ENCODE results near the gene AZIN2. TPM values are rescaled to one million over a fixed set of nuclear protein-coding genes. Genes with fewer than 3 reads are reported as not detected.

Gene AZIN2
- total and polyA plus RNA-seq, 10 donors, result 1.4 to 8.3 (median 3.0) TPM

DNA sequence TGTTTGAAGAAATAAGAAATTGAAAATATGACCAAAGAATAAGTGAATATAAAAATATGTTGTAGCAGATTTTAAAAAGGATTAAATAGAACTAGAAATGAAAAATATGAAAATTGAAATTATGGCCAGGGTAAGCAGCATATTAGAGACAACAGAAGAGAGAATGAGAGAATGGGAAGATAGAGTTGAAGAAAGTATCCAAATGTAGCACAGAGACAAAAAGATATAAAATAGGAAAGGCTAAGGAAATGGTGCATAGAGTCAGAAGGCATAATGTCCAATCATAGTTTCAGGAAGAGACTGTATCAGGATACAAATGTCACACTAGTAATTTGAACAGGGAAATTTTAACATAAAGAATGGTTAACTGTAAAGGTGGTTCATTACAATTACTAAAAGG lies 29.5 kb downstream of the AZIN2 start:
- Histone ChIP-seq H3K36me3 (no peaks in the 10 kb centered on the region), H3K4me1 (no peaks in the 10 kb centered on the region), H3K27me3 (replicated peaks in 1 of 7) (no peaks in the 10 kb centered on the region), H3K27ac (no peak overlapping the region), H3K4me3 (no peak overlapping the region), H3K9me3 (peaks cover 0 to 13% (median 7%) of the 10 kb centered on the region in 8 donors)
- intact Hi-C loops (cut with DNase I; ENCODE audit: low total_unique reads), result no loop called here
- TF ChIP-seq, protein P1, sequence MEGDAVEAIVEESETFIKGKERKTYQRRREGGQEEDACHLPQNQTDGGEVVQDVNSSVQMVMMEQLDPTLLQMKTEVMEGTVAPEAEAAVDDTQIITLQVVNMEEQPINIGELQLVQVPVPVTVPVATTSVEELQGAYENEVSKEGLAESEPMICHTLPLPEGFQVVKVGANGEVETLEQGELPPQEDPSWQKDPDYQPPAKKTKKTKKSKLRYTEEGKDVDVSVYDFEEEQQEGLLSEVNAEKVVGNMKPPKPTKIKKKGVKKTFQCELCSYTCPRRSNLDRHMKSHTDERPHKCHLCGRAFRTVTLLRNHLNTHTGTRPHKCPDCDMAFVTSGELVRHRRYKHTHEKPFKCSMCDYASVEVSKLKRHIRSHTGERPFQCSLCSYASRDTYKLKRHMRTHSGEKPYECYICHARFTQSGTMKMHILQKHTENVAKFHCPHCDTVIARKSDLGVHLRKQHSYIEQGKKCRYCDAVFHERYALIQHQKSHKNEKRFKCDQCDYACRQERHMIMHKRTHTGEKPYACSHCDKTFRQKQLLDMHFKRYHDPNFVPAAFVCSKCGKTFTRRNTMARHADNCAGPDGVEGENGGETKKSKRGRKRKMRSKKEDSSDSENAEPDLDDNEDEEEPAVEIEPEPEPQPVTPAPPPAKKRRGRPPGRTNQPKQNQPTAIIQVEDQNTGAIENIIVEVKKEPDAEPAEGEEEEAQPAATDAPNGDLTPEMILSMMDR (IDR thresholded peaks at IDR 0.05 in 8 of 11, conservative IDR thresholded peaks at IDR 0.05 in 3 of 11), result no peak
- TF ChIP-seq POLR2AphosphoS5 (IDR thresholded peaks at IDR 0.05) (no peak), POLR2A (IDR thresholded peaks at IDR 0.05) (no peak)
- no peak for DNase-seq

DNA sequence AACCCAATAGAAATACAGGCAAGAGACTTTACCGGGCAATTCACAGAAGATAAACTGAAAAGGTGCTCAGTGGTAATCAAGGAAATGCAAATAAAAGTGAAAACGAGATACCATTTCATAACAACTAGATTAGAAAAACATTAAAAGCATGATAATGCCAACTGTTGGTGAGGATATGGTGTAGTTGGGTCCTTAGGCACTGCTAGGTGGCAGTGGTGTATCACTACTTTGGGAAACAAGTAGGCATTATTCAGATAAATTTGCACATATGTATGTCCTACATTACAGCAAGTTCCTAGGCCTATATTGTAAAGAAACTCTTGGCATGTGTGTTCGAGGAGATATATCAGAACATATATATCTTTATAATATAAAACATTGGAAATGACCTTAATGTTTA lies 31.0 kb downstream of the AZIN2 start:
- WGBS, 5 donors, result 47 to 61% (median 53%) methylated on average over 3 of the region's 3 CpGs
- TF ChIP-seq, protein P1 (IDR thresholded peaks at IDR 0.05 in 8 of 11, conservative IDR thresholded peaks at IDR 0.05 in 3 of 11), result no peak
- TF ChIP-seq POLR2AphosphoS5 (IDR thresholded peaks at IDR 0.05) (no peak), POLR2A (IDR thresholded peaks at IDR 0.05) (no peak)
- H3K36me3 ChIP-seq, result no peaks in the 10 kb centered on the region
- no peak for DNase-seq
- H3K27ac ChIP-seq, result no peak overlapping the region
- no peak overlapping the region for H3K4me3 ChIP-seq
- intact Hi-C loops (cut with DNase I; ENCODE audit: low total_unique reads), result no loop called here
- H3K4me1 ChIP-seq, result no peaks in the 10 kb centered on the region
- no peaks in the 10 kb centered on the region for H3K27me3 ChIP-seq (replicated peaks in 1 of 7)
- peaks cover 0 to 13% (median 7%) of the 10 kb centered on the region in 8 donors for H3K9me3 ChIP-seq

- DNase-seq, result no peak
- Histone ChIP-seq H3K27me3 (replicated peaks in 1 of 7) (no peaks in the 10 kb centered on the region), H3K4me3 (no peak overlapping the region), H3K9me3 (no peaks in the 10 kb centered on the region), H3K36me3 (no peaks in the 10 kb centered on the region), H3K27ac (no peak overlapping the region), H3K4me1 (peaks cover 0 to 6% (median 0%) of the 10 kb centered on the region in 6 donors)
- intact Hi-C loops (cut with DNase I; ENCODE audit: low total_unique reads), result no loop called here
- 90 to 97% (median 96%) methylated on average over 12 to 13 of the region's 13 CpGs for WGBS, 5 donors
- TF ChIP-seq, protein P1 (IDR thresholded peaks at IDR 0.05 in 8 of 11, conservative IDR thresholded peaks at IDR 0.05 in 3 of 11), result no peak
- TF ChIP-seq POLR2AphosphoS5 (IDR thresholded peaks at IDR 0.05) (no peak), POLR2A (IDR thresholded peaks at IDR 0.05) (no peak)
Observed at GRCh38 chr1:33117440-33118085, 36.6 kb downstream of the AZIN2 start.

DNA sequence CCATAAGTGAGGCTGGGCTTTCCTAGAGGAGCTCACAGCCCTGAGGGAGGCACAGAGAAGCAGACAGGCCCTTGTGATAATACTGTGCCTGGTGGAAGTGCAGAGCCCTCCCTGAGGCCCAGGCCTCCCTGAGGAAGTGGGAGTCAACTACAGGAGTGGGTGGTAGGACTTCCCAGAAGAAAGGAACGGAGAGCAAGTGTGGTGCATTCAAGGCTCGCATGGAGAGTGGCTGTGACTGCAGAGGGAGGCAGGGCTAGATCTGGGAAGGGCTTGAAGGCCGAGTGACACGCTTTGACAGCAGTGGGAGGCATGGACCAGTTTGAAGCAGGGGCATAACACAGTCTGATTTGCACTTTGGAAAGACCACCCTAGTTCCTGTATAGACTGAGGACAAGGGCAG lies 37.3 kb downstream of the AZIN2 start:
- H3K9me3 ChIP-seq, result no peaks in the 10 kb centered on the region
- H3K27me3 ChIP-seq (replicated peaks in 1 of 7), result no peaks in the 10 kb centered on the region
- DNase-seq, result no peak
- H3K4me1 ChIP-seq, result peaks cover 0 to 6% (median 0%) of the 10 kb centered on the region in 6 donors
- H3K27ac ChIP-seq, result no peak overlapping the region
- intact Hi-C loops (cut with DNase I; ENCODE audit: low total_unique reads), result no loop called here
- no peaks in the 10 kb centered on the region for H3K36me3 ChIP-seq
- TF ChIP-seq POLR2A (IDR thresholded peaks at IDR 0.05) (no peak), POLR2AphosphoS5 (IDR thresholded peaks at IDR 0.05) (no peak)
- TF ChIP-seq, protein P1 (IDR thresholded peaks at IDR 0.05 in 8 of 11, conservative IDR thresholded peaks at IDR 0.05 in 3 of 11), result no peak
- WGBS, 5 donors, result 69 to 91% (median 77%) methylated on average over 4 of the region's 4 CpGs
- H3K4me3 ChIP-seq, result no peak overlapping the region

All from spleen (tissue), 11 donors.